ENCODE measurements around the gene DMBT1. TPM values are rescaled to one million over a fixed set of nuclear protein-coding genes. Genes with fewer than 3 reads are reported as not detected.

DMBT1 gene
- total RNA-seq, 1 donor from 2014 or later: not detected

GRCh38 chr10:122587098-122587760 lies 26.7 kb downstream of the DMBT1 start:
- H3K27me3 ChIP-seq (ENCODE audit: insufficient read depth, low read length): no peaks in the 10 kb centered on the region
- no peaks in the 10 kb centered on the region for H3K36me3 Mint-ChIP-seq (ENCODE audit: low read depth, unreplicated experiment)

GRCh38 chr10:122588381-122588780 lies 27.8 kb downstream of the DMBT1 start:
- H4K20me1 ChIP-seq (ENCODE audit: insufficient read depth, low read length): no peaks in the 10 kb centered on the region
- H2AFZ ChIP-seq (ENCODE audit: low read depth, low read length): no peak overlapping the region
- H3K4me1 ChIP-seq (ENCODE audit: insufficient read depth, low read length): no peaks in the 10 kb centered on the region
- H3K27ac Mint-ChIP-seq (ENCODE audit: unreplicated experiment): no peak overlapping the region
- no peaks in the 10 kb centered on the region for H3K79me2 ChIP-seq (ENCODE audit: insufficient read depth, low read length)
- peaks cover 2% of the 10 kb centered on the region for H3K4me1 Mint-ChIP-seq (ENCODE audit: low read depth, unreplicated experiment)
- no peaks in the 10 kb centered on the region for H3K36me3 Mint-ChIP-seq (ENCODE audit: low read depth, unreplicated experiment)
- FAIRE-seq: no peak
- H3K27ac ChIP-seq (ENCODE audit: low read depth, low read length): no peak overlapping the region
- DNase-seq (ENCODE audit: low read depth): no peak
- no peaks in the 10 kb centered on the region for H3K27me3 ChIP-seq (ENCODE audit: insufficient read depth, low read length)
- no peak overlapping the region for H3K9ac ChIP-seq (ENCODE audit: low read length)
- peaks cover 54% of the 10 kb centered on the region for H3K27me3 Mint-ChIP-seq (ENCODE audit: low read depth, unreplicated experiment)
- no peak overlapping the region for H3K4me3 ChIP-seq (ENCODE audit: insufficient read depth, low read depth, low read length)
- no peak for TF ChIP-seq EZH2 (IDR thresholded peaks at IDR 0.05; ENCODE audit: insufficient read depth, low read length)
- TF ChIP-seq CTCF (IDR thresholded peaks at IDR 0.05; ENCODE audit: insufficient read depth, low read depth, low read length): no peak
- H3K36me3 ChIP-seq (ENCODE audit: insufficient read depth, low read length): no peaks in the 10 kb centered on the region
- H3K4me3 Mint-ChIP-seq (ENCODE audit: unreplicated experiment): no peak overlapping the region
- peaks cover 7% of the 10 kb centered on the region for H3K9me3 Mint-ChIP-seq (ENCODE audit: unreplicated experiment)
- no peak overlapping the region for H3K4me2 ChIP-seq (ENCODE audit: low read length)
- no peaks in the 10 kb centered on the region for H3K9me3 ChIP-seq (ENCODE audit: insufficient read depth, low read depth, low read length)

More at GRCh38 chr10:122587098-122587760, 26.7 kb downstream of the DMBT1 start:
- no peaks in the 10 kb centered on the region for H3K79me2 ChIP-seq (ENCODE audit: insufficient read depth, low read length)
- no peak for TF ChIP-seq CTCF (IDR thresholded peaks at IDR 0.05; ENCODE audit: insufficient read depth, low read depth, low read length)
- DNase-seq (ENCODE audit: low read depth) (no peak), FAIRE-seq (no peak)
- peaks cover 50% of the 10 kb centered on the region for H3K27me3 Mint-ChIP-seq (ENCODE audit: low read depth, unreplicated experiment)
- no peak overlapping the region for H3K4me3 Mint-ChIP-seq (ENCODE audit: unreplicated experiment)
- no peak overlapping the region for H3K27ac ChIP-seq (ENCODE audit: low read depth, low read length)
- no peaks in the 10 kb centered on the region for H3K9me3 ChIP-seq (ENCODE audit: insufficient read depth, low read depth, low read length)
- H3K36me3 ChIP-seq (ENCODE audit: insufficient read depth, low read length): no peaks in the 10 kb centered on the region
- H3K9ac ChIP-seq (ENCODE audit: low read length): no peak overlapping the region
- no peak overlapping the region for H2AFZ ChIP-seq (ENCODE audit: low read depth, low read length)
- H3K4me2 ChIP-seq (ENCODE audit: low read length): no peak overlapping the region
- no peak overlapping the region for H3K27ac Mint-ChIP-seq (ENCODE audit: unreplicated experiment)
- peaks cover 2% of the 10 kb centered on the region for H3K4me1 Mint-ChIP-seq (ENCODE audit: low read depth, unreplicated experiment)
- H4K20me1 ChIP-seq (ENCODE audit: insufficient read depth, low read length): no peaks in the 10 kb centered on the region
- H3K9me3 Mint-ChIP-seq (ENCODE audit: unreplicated experiment): peaks cover 6% of the 10 kb centered on the region
- no peaks in the 10 kb centered on the region for H3K4me1 ChIP-seq (ENCODE audit: insufficient read depth, low read length)
- no peak overlapping the region for H3K4me3 ChIP-seq (ENCODE audit: insufficient read depth, low read depth, low read length)

- H3K4me1 Mint-ChIP-seq (ENCODE audit: low read depth, unreplicated experiment): peaks cover 2% of the 10 kb centered on the region
- no peaks in the 10 kb centered on the region for H3K36me3 Mint-ChIP-seq (ENCODE audit: low read depth, unreplicated experiment)
- no peak for FAIRE-seq
Observed at GRCh38 chr10:122590153-122590552, 29.6 kb downstream of the DMBT1 start.

More at GRCh38 chr10:122590153-122590552, 29.6 kb downstream of the DMBT1 start:
- Mint-ChIP-seq H3K27ac (ENCODE audit: unreplicated experiment) (no peak overlapping the region), H3K9me3 (ENCODE audit: unreplicated experiment) (peaks cover 5% of the 10 kb centered on the region), H3K27me3 (ENCODE audit: low read depth, unreplicated experiment) (peaks cover 46% of the 10 kb centered on the region), H3K4me3 (ENCODE audit: unreplicated experiment) (no peak overlapping the region)
- H3K36me3 ChIP-seq (ENCODE audit: insufficient read depth, low read length): no peaks in the 10 kb centered on the region
- no peaks in the 10 kb centered on the region for H3K9me3 ChIP-seq (ENCODE audit: insufficient read depth, low read depth, low read length)
- H3K79me2 ChIP-seq (ENCODE audit: insufficient read depth, low read length): no peaks in the 10 kb centered on the region
- no peak for DNase-seq (ENCODE audit: low read depth)
- H2AFZ ChIP-seq (ENCODE audit: low read depth, low read length): no peak overlapping the region
- no peak for TF ChIP-seq CTCF (IDR thresholded peaks at IDR 0.05; ENCODE audit: insufficient read depth, low read depth, low read length)
- TF ChIP-seq EZH2 (IDR thresholded peaks at IDR 0.05; ENCODE audit: insufficient read depth, low read length): no peak
- H3K4me1 ChIP-seq (ENCODE audit: insufficient read depth, low read length): no peaks in the 10 kb centered on the region
- no peaks in the 10 kb centered on the region for H3K27me3 ChIP-seq (ENCODE audit: insufficient read depth, low read length)
- no peak overlapping the region for H3K9ac ChIP-seq (ENCODE audit: low read length)
- no peak overlapping the region for H3K4me2 ChIP-seq (ENCODE audit: low read length)
- H3K4me3 ChIP-seq (ENCODE audit: insufficient read depth, low read depth, low read length): no peak overlapping the region
- no peaks in the 10 kb centered on the region for H4K20me1 ChIP-seq (ENCODE audit: insufficient read depth, low read length)
- H3K27ac ChIP-seq (ENCODE audit: low read depth, low read length): no peak overlapping the region
